ENCODE data around the gene H2BW2. TPM values are rescaled to one million over a fixed set of nuclear protein-coding genes. Genes with fewer than 3 reads are reported as not detected.

Gene H2BW2
- not detected in 2 replicates for total RNA-seq

GRCh38 chrX:104039689-104040505 is at the start of gene H2BW2:
Gene H2BW2 (plus strand): TSS chrX:104039956. CDS start chrX:104039995, 39 bp downstream.

GRCh38 chrX:104013606-104014005 is 26.1 kb upstream of the H2BW2 start, which contains the start of gene H2BW1:
Gene H2BW1 (minus strand): TSS chrX:104013708. CDS start chrX:104013576, 132 bp downstream.

GRCh38 chrX:104075778-104076445 is 36.2 kb downstream of the H2BW2 start, which contains the start of gene TMSB15C:
Gene TMSB15C (minus strand): TSS chrX:104076236.

Other genes with a start within 250 kb of the H2BW2 start
- 0.76 and 0.98 TPM in 2 replicates for gene RAB9B, start 207.7 kb upstream of the H2BW2 start, total RNA-seq
- gene TMSB15B, start 77.3 kb upstream of the H2BW2 start, total RNA-seq = 6.2 and 8.9 TPM in 2 replicates
- not detected in 2 replicates for gene H2BW1, start 26.2 kb upstream of the H2BW2 start, total RNA-seq
- gene TMSB15C, start 36.3 kb downstream of the H2BW2 start, total RNA-seq = 5.0 and 5.9 TPM in 2 replicates
- 1.3 and 2.7 TPM in 2 replicates for gene ZCCHC18, start 72.6 kb downstream of the H2BW2 start, total RNA-seq
- gene SLC25A53, start 117.1 kb downstream of the H2BW2 start, total RNA-seq = 4.9 and 9.4 TPM in 2 replicates
- gene FAM199X, start 126.5 kb downstream of the H2BW2 start, total RNA-seq = 26.5 and 31.0 TPM in 2 replicates
- 0.29 and 0.65 TPM in 2 replicates for gene ESX1, start 215.0 kb downstream of the H2BW2 start, total RNA-seq